Neural cell (in vitro differentiated cells): ENCODE measurements around the gene SYT7.

Experiments used
- CTCF ChIP-seq: fragments of 450-650 bp; IDR thresholded peaks from 2 replicates; pipeline ENCODE4 v1.5.1; 2014; ENCODE audit warnings: antibody characterized with exemption, mild to moderate bottlenecking, moderate library complexity; ENCODE audit not compliant: poor library complexity, severe bottlenecking
- EP300 ChIP-seq: fragments of 450-650 bp; conservative IDR thresholded peaks from 2 replicates; pipeline ENCODE4 v1.6.1; 2014; ENCODE audit warnings: antibody characterized with exemption, mild to moderate bottlenecking, moderate library complexity; ENCODE audit not compliant: poor library complexity, severe bottlenecking
- EZH2 ChIP-seq: fragments of 200-600, 300-800 bp; shearing (Covaris generic), sonication (generic); IDR thresholded peaks from 2 replicates; pipeline ENCODE4 v1.6.1; 2014; ENCODE audit warnings: antibody characterized with exemption, low read length, borderline replicate concordance, mild to moderate bottlenecking; ENCODE audit not compliant: insufficient read depth, poor library complexity, severe bottlenecking
- MXI1 ChIP-seq: fragments of 450-650 bp; conservative IDR thresholded peaks from 2 replicates; pipeline ENCODE4 v1.6.1; 2014; ENCODE audit warnings: antibody characterized with exemption, mild to moderate bottlenecking; ENCODE audit not compliant: poor library complexity, severe bottlenecking
- POLR2AphosphoS5 ChIP-seq: IDR thresholded peaks from 2 replicates; pipeline ENCODE4 v1.6.1; 2012
- RAD21 ChIP-seq: fragments of 450-650 bp; conservative IDR thresholded peaks from 2 replicates; pipeline ENCODE4 v1.6.1; 2014; ENCODE audit warnings: antibody characterized with exemption, mild to moderate bottlenecking, moderate library complexity
- REST ChIP-seq: IDR thresholded peaks from 2 replicates; pipeline ENCODE4 v1.6.1; 2012; ENCODE audit warnings: borderline replicate concordance
- SMC3 ChIP-seq: fragments of 450-650 bp; conservative IDR thresholded peaks from 2 replicates; pipeline ENCODE4 v1.6.1; 2014; ENCODE audit warnings: antibody characterized with exemption, mild to moderate bottlenecking, moderate library complexity; ENCODE audit not compliant: poor library complexity
- TAF1 ChIP-seq: IDR thresholded peaks from 2 replicates; pipeline ENCODE4 v1.6.1; 2012; ENCODE audit warnings: low read depth

DNA sequence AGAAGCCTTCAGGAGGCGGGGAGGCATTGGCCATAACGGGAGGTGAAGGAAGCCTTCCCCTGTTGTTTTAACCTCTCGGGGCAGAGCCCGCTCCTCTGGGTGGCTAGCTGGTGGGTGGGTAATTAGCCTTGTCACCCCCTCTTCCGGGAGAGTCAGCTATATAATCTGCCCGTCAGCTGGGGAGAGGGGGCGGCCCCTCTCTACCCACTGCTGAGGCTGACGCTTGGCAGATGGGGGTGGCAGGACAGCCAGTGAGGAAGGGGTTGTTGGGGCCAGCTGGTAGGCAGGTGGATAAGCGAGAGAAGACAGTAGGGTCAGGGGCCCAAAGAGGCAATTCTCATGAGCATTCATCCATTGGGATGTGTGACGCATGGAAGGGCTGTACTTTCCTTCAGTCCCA is 33.0 kb upstream of the SYT7 start:
- no peak for TF ChIP-seq EZH2
- no peak for TF ChIP-seq SMC3
- no peak for TF ChIP-seq POLR2AphosphoS5
- TF ChIP-seq CTCF, result no peak
- no peak for TF ChIP-seq MXI1
- no peak for TF ChIP-seq TAF1
- no peak for TF ChIP-seq RAD21
- no peak for TF ChIP-seq EP300
- TF ChIP-seq REST, result no peak
